Measurements from ENCODE around the gene UMOD. TPM values are rescaled to one million over a fixed set of nuclear protein-coding genes. Genes with fewer than 3 reads are reported as not detected.

UMOD gene
- total RNA-seq, 2 donors from 2014 or later, result not detected

DNA sequence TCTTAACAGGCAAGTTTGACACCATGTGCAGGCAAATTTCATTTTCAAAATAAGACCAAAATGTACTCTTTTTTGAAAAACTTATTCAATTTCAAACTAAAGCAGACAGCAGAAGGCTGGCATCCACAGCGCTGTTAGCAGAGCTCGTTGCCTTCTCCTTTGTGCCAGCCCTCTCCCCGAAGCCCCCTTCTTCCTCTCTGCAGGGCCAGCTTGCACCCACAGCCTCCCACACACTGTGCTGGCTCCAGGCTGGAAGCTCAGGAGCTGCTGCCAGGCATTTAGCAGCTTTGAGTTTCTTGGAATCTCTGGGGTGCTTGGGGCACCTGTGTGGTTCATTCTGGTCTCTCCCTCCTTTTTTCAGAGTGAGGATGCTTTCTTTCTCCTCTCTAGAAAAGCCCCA is 62.9 kb downstream of the UMOD start:
- H3K36me3 ChIP-seq, result no peaks in the 10 kb centered on the region
- H3K4me3 ChIP-seq, result no peak overlapping the region
- no peaks in the 10 kb centered on the region for H3K27me3 ChIP-seq
- H3K9me3 ChIP-seq, result no peaks in the 10 kb centered on the region
- no peak for DNase-seq (ENCODE audit: low spot score)
- H3K4me1 ChIP-seq, result no peaks in the 10 kb centered on the region
- TF ChIP-seq, protein P1, sequence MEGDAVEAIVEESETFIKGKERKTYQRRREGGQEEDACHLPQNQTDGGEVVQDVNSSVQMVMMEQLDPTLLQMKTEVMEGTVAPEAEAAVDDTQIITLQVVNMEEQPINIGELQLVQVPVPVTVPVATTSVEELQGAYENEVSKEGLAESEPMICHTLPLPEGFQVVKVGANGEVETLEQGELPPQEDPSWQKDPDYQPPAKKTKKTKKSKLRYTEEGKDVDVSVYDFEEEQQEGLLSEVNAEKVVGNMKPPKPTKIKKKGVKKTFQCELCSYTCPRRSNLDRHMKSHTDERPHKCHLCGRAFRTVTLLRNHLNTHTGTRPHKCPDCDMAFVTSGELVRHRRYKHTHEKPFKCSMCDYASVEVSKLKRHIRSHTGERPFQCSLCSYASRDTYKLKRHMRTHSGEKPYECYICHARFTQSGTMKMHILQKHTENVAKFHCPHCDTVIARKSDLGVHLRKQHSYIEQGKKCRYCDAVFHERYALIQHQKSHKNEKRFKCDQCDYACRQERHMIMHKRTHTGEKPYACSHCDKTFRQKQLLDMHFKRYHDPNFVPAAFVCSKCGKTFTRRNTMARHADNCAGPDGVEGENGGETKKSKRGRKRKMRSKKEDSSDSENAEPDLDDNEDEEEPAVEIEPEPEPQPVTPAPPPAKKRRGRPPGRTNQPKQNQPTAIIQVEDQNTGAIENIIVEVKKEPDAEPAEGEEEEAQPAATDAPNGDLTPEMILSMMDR (IDR thresholded peaks at IDR 0.05), result no peak
- H3K27ac ChIP-seq, result no peak overlapping the region

DNA sequence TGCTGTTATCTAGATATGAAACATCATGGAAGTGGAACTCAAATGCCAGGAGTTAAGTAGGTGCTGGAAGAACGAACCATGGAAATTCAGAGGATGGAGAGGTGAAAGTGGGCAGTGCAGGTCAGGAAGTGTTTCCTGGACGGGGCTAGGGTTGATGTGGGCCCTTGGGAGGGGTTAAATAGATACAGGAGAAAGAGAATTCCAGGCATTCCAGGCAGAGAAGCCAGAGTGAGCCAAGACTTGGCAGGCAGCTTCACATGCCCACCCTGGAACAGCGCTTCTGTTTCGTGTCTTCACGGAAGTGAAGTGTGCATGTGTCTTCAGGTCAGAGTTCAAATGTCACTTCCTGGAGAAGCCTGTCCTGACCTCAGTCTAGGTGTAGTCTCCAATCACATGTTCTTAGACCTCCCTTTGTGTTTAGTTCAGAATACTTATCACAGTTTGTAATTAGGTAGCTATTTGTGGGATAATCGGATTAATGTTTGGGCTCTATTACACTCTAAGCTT is 66.5 kb downstream of the UMOD start:
- no peaks in the 10 kb centered on the region for H3K36me3 ChIP-seq
- no peak overlapping the region for H3K4me3 ChIP-seq
- no peaks in the 10 kb centered on the region for H3K4me1 ChIP-seq
- H3K27me3 ChIP-seq, result no peaks in the 10 kb centered on the region
- DNase-seq (ENCODE audit: low spot score), result no peak
- H3K27ac ChIP-seq, result no peak overlapping the region
- no peaks in the 10 kb centered on the region for H3K9me3 ChIP-seq
- TF ChIP-seq, protein P1 (IDR thresholded peaks at IDR 0.05), result no peak

Other genes starting within 250 kb of the UMOD start
- not detected for gene GP2, start 25.2 kb downstream of the UMOD start, total RNA-seq
- gene PDILT, start 52.0 kb upstream of the UMOD start, total RNA-seq, result not detected
- 1 to 10 TPM; 1.7 TPM for gene ACSM5, start 56.8 kb upstream of the UMOD start, total RNA-seq
- not detected for gene ACSM2A, start 98.8 kb upstream of the UMOD start, total RNA-seq
- not detected for gene ACSM2B, start 223.7 kb upstream of the UMOD start, total RNA-seq

Measured in right atrium auricular region (tissue), 2 donors.